ENCODE data around the gene GPR31.

Gene GPR31

DNA sequence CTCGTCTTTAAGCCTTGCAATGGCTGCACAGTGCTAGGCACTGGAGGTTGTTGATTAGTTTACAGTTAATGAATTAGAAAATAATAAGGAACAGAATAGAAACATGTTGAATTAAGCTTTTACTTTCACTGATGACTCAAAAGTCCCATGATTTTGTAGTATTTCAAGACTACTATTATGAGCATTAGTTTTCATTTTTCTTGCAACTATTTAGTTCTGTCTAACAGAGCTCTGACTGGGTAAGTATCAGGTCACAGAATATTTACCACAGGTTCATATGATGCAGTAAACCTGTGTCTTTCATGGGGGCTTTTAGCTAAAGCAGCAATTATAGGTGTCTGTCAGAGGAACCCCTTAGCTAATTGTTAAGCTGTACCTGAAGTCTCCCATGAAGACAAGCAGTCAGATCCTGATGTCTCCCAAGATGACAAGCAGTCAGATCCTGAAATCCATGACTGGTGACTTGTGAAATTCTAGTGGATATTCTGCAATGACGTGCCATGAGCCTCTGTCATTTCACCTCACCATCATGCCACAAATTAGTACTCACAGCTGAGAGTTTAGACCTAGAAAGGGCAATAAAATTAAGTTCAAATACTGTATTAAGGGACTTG is 8.2 kb upstream of the GPR31 start:
- no peak for DNase-seq

- DNase-seq, result no peak
Observed at GRCh38 chr6:167164261-167164660, 6.5 kb upstream of the GPR31 start.

DNA sequence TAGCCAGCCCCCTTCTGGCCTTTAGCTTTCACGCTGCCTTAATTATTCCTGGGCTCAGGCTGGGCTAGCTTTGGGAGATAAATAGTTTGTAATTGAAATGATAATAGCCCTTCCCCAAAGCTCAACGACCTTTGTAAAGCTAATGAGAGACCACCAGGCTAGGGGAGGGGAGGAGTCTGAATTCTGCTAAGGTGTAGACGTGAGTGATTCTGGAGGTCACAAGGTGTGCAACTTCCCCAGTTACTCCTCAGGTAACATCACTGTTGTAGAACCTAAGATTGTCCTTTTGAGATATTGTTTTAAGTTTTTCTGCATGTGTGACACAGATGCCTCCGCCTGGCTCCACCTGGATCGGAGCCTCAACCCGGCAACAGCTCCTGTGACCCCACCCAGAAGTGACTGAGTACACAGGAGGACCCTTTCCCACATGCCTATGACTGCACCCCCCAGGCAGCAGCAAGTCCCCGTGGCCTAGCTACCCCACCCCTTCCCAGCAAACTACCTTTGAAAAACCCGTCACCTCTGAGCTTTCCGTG is 5.8 kb upstream of the GPR31 start:
- no peak for DNase-seq

- no peak for DNase-seq
Observed at GRCh38 chr6:167162591-167162990, 4.8 kb upstream of the GPR31 start.

DNA sequence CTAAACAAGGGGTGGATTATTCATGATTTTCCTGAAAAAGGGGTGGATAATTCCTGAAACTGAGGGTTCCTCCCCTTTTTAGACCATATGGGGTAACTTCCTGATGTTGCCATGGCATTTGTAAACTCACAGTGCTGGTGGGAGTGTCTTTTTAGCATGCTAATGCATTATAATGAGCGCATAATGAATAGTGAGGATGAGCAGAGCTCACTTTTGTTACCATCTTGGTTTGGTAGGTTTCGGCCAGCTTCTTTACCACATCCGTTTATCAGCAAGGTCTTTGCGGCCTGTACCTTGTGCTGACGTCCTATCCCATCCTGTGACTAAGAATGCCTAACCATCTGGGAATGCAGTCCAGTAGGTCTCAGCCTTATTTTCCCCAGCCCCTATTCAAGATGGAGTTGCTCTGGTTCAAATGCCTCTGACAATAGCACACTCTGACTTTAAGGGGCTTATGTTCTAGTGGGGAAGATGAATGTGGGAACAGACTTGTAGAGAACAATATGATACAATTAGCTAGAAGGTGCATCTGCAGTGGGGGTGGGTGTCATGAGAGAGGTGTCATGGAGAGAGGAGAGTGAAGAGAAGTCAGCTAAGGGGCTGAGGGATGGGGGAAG is 4.2 kb upstream of the GPR31 start:
- no peak for DNase-seq

DNA sequence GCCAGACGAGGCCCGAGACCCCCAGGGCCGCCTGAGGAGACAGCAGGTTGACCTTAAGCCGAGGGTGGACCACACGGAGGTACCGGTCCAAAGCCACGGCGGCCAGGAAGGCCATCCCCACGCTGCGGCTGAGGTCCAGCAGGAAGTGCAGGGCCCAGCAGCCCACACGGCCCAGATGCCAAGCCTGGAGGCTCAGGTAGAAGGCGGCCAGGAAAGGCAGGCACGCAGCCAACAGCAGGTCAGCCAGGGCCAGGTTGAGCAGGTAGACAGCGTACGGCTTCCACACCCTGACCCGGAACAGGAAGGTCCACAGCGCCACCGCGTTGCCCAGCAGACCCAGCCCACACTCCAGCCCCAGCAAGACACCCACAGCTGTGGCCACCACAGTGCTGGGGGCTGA is 366 bp downstream of the GPR31 start:
- DNase-seq, result no peak

GRCh38 chr6:167154895-167155294 is 2.9 kb downstream of the GPR31 start:
- no peak for DNase-seq

GRCh38 chr6:167154291-167154690 is 3.5 kb downstream of the GPR31 start:
- no peak for DNase-seq

DNA sequence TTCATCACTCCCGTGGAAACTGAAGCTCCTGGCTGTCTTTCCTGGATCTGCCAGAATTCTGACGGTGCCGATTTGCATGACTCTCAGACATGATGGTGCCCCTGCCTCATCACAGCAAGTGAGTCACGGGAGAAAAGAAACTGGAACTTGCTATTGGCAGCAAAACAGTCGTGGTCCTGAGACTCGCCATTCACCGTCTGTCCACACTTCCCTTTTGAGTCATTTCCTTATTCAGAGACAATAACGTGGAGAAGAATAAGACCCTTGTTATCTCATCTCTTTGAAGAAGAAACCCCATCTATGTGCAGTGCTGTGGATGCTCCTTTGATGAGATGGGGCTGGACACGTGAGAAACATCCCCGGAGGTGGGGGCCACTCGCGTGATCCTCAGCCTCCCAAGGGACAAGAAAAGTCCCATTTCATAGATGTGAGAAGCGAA is 4.2 kb downstream of the GPR31 start:
- DNase-seq, result no peak

GRCh38 chr6:167152862-167153261 is 4.9 kb downstream of the GPR31 start:
- no peak for DNase-seq

DNA sequence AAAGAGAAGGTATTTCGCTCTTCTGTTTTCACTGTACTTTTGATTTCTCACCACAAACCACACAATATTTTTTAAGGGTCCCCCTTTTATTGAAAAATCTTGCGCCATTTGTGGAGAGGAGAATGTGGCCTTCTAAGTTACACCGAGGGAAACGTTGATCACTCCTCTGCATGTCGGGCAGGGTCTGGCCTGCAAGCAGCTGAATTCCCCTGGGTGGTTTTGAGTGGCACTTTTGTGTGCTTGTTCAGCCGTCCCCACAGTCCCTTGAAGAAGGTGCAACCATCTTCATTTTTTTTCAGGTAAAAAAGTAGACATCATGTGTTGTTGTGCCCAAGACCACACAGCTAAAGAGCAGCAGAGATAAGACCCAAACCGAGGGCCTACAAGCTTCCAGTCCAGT is 6.1 kb downstream of the GPR31 start:
- DNase-seq, result no peak

DNA sequence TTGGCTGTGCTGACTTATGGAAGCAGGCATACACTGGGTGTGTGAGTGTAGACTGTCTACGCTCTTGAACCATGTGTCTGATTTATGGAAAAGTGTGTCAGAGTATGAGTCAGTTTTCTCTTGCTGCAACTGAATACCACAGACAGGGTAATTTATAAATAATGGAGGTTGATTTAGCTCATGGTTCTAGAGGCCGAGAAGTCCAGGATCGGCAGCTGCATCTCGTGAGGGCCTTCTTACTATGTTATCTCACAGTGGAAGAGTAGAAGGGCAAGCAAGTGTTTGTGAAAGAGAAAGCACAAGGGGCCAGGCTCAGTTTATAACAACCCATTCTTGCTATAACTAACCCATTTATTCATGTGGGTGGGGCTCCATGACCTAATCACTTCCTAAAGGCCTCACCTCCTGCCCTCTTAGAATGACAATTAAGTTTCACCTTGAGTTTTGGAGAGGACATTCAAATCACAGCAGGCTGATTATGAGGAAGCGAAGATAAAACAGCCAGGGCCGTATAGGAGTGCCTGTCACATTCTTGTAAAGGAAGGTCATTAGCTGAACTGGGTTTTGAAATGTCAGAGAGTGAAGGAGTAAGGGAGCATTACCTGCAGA is 6.7 kb downstream of the GPR31 start:
- DNase-seq, result no peak

DNA sequence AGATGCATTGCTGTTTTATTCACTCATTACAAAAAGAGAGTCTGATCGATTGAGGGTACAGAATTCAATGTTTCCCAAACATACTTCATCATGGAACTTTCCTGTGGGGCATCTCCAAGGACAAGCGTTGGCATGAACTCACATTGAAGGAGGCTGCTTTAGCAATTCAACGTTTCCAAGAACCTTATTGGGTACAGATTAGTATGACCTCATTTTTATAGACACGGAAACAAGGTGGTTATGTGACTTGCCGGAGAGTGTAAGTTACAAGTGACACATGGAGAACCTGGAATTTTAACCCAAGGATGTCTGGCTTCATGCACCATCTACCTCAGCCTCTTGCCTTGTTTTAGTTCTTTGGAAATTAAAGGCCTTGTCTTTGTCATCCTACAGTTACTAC is 8.8 kb downstream of the GPR31 start:
- DNase-seq, result no peak

- no peak for DNase-seq
Observed at GRCh38 chr6:167148021-167148420, 9.8 kb downstream of the GPR31 start.

- DNase-seq, result no peak
Observed at GRCh38 chr6:167146977-167147376, 10.8 kb downstream of the GPR31 start.

DNA sequence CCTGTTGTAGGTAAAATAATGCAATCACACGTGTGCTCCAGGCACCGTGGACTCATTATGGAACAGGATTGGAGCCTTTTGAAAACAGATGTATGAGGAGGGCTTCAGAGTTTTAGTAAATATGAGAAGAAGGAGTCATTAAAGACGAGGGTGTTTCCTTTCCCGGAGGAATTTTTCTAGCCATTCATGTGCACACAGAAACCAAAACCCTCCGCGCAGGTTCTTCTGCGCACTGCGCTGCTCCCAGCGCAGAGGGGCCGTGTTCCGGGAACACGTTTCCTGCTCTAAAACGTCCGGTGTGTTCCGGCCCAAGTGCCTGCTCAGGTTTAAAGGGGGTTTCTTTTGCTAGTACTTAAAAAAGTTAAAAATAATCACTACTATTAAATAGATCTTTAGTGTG is 11.6 kb downstream of the GPR31 start:
- no peak for DNase-seq

DNA sequence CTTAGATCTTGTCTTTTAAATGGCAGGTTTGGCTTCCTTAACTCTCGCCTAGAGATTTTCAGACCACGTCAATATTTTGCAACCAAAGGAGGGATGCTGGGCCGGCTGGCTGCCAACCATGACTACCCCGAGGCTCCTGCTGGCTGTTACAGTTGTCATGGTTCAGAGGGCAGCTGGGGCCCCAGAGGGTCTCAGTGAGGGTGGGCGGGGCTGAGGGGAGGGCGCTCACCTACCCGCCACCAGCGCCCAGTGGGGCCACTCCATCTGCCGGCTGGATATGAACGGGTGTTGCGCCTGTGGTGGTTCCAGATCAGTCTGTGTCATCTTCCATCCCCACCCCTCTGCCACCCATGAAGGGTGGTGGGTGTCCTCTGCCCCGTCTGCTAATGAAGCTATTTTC is 12.3 kb downstream of the GPR31 start:
- no peak for DNase-seq

DNA sequence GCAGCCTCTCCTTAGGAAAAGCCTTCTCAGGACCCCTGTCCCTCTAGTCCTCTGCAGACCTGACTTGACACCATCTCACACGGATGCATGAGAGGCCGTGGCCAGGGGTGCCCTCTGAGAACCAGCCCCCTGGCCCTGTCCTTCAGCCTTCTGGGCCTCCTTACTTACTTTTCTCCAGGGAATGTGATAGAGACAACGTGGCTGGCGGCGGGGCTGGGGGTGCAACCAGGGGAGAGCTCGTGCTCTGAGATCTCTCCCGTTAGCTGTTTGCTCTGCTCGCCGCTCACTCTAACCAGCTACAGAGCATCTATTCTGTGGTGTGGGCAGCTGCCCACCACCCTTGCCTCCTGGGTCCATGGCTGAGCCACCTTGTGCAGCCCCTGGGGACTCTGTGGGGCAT is 14.7 kb downstream of the GPR31 start:
- no peak for DNase-seq

DNA sequence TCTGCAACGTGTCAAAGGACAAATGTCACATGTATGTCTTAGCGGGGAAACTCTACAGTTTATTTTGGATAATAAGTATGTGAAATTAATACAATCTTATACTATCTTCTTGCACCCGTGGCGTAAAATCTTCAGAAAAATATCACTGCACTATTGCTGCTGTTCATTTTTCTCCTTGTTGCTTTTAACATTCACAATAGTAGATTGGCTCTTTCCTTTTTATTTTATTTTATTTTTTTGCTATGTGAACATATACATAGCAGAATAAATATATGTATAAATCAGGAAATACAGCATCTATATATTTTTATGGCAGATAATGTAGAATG is 15.4 kb downstream of the GPR31 start:
- DNase-seq, result no peak

GRCh38 chr6:167141667-167142432 is 15.9 kb downstream of the GPR31 start:
- DNase-seq, result peak; percentile 78

GRCh38 chr6:167140589-167141474 is 16.9 kb downstream of the GPR31 start:
- no peak for DNase-seq

DNA sequence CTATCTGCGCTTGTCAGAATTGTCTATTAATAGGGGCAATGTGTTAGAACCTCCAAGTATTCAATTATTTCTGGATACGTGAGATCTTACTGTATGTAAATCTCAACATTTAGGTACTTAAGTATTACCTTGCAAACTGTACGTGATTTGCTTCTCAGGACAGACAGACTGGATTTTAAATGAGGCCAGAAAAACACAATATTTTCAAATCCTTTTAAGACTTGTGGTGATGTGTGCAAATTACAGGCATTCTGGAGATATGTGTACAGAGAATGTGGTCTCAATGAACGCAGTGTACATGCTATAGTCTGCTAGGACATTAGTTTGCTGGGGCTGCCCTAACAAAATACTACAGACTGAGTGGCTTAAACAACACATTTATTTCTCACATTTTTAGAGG is 18.0 kb downstream of the GPR31 start:
- no peak for DNase-seq

DNA sequence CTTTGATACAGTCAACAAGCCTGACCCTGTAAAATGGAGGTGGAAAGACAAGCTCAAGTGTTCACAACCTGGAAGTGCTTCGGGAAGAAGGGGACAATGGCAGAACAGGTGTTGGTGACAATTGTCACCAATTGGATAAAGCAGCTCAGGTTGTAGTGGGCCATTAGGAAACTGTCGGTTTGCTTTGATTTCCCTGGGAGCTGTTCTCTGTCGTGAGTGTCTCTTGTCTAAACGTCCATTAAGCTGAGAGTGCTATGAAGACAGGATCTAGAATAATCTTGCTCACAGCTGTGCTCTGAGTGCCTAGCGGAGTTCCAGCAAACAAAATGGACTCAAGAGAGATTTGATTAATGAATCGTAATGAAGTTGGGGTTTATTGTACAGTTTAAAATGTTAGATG is 19.9 kb downstream of the GPR31 start:
- peak; percentile 37 for DNase-seq

All from NCI-H1105 treated with DMSO at 0.1 percent for 48 hours (cell line).